Heart right ventricle (tissue), 16 donors: ENCODE results near the gene SNX11. TPM values are rescaled to one million over a fixed set of nuclear protein-coding genes. Genes with fewer than 3 reads are reported as not detected.

Experiments used
- ATAC-seq, 8 donors: fragments of 200-7000 bp; cut with Tn5 transposase; one replicate each; pipeline ENCODE4 v1.9.1; 2020; ENCODE audit warnings: mild to moderate bottlenecking in 8 of 8, moderate library complexity in 8 of 8, moderate number of reproducible peaks in 1 of 8
- DNase-seq, 2 donors: peaks; one replicate each; pipeline ENCODE4 v3.0.0-alpha.2; 2020
- H3K27ac ChIP-seq, 10 donors: fragments of 200-600 bp; sonication (generic) in 2 of 10; one replicate each; pipeline versions ENCODE4 v1.5.0 to v1.8.0; 2020 to 2022; ENCODE audit warnings: mild to moderate bottlenecking in 3 of 10
- H3K27me3 ChIP-seq, 7 donors: fragments of 200-600 bp; one replicate each; pipeline ENCODE4 v1.8.0; 2021 to 2022; ENCODE audit warnings: mild to moderate bottlenecking in 2 of 7
- H3K36me3 ChIP-seq, 9 donors: fragments of 200-600 bp; sonication (generic) in 1 of 9; one replicate each; pipeline versions ENCODE4 v1.5.0 to v1.8.0; 2020 to 2022; ENCODE audit warnings: mild to moderate bottlenecking in 2 of 9
- H3K4me1 ChIP-seq, 9 donors: fragments of 200-600 bp; sonication (generic) in 1 of 9; one replicate each; pipeline versions ENCODE4 v1.5.0 to v1.8.0; 2020 to 2022; ENCODE audit warnings: mild to moderate bottlenecking in 4 of 9
- H3K4me3 ChIP-seq, 10 donors: fragments of 200-600 bp; sonication (generic) in 2 of 10; one replicate each; pipeline versions ENCODE4 v1.5.0 to v1.8.0; 2020 to 2022; ENCODE audit warnings: mild to moderate bottlenecking in 7 of 10, moderate library complexity in 2 of 10
- H3K9me3 ChIP-seq, 11 donors: fragments of 200-600 bp in 10 of 11; sonication (generic) in 2 of 11; one replicate each; pipeline versions ENCODE4 v1.5.0 to v1.8.0; 2013 to 2022; ENCODE audit warnings: mild to moderate bottlenecking in 2 of 11, control low read depth in 1 of 11, moderate library complexity in 1 of 11
- CTCF ChIP-seq, 9 donors: fragments of 200-600 bp; sonication (generic) in 2 of 9; IDR thresholded peaks; one replicate each; pipeline versions ENCODE4 v1.5.0 to v1.8.0; 2021 to 2022; ENCODE audit warnings: antibody characterized with exemption in 9 of 9, mild to moderate bottlenecking in 5 of 9, moderate library complexity in 1 of 9
- WGBS, 2 donors: extraction: QIAGEN DNeasy Blood & Tissue Kit; methylation state at CpG; one replicate each; pipeline ENCODE4 v1.1.7; 2013; ENCODE audit warnings: inconsistent platforms in 1 of 2; 5-methylcytosine and 5-hydroxymethylcytosine counted together
- intact Hi-C, 10 donors: fragments of 100-400 bp; cut with DNase I; formaldehyde crosslinking; loops; one replicate each; pipeline versions ENCODE4 v1.11.1 to v1.14.2; 2022
- polyA plus RNA-seq, 2 donors: library from polyadenylated mRNA; stranded (reverse); fragments of 200-250 nt; gene quantifications; one replicate each; pipeline ENCODE4 v1.2.3, GENCODE V29; 2013
- total RNA-seq, 10 donors: library from RNA; stranded (reverse); fragmentation: NEBNext Ultra II Directional in 3 of 10; extraction: Animal tissue kit (Norgen Biotek cat#: 25700) in 3 of 10; gene quantifications; one replicate each; pipeline versions ENCODE4 v1.2.1 to v1.2.4, GENCODE V29; 2021 to 2023
- donor health status: Arrhythmogenic right ventricular cardiomyopathy.
- donor health status: ischemic (EF 13 %, LVEDD 7.1; RV severe dilation, severe dysfunction).
- donor health status: healthy with polysubstance abuse.
- donor health status: DM: no; HTN: yes; CAD: no.
- donor health status: DM: no; HTN: no; CAD: no.
- donor health status: ischemic (EF 25% LVEDD 6.9; RV normal size, moderate dysfunction).
- donor health status: ischemic (EF 25% LVEDD 5.7; RV mildly dilated, moderate dysfunction).
- donor health status: healthy.
- donor health status: DM: yes; HTN: yes; CAD: no.
- donor health status: Ischemic cardiomyopathy.
- donor health status: ischemic (EF 35%, LVEDD 5.7; RV mildly dilated, moderate dysfunction).
- donor health status: nonischemic (EF 11% LVEDD 7.7; RV severe dilation, severe dysfunction).
- donor health status: DM: yes; HTN: yes; CAD: no.
- donor health status: PGD.
- donor health status: ischemic (EF 29% LVEDD 5.4; RV normal size, mild dysfunction).
- donor health status: nonischemic (EF 23%, LVEDD 6.1; RV moderate dilation, normal function).

The SNX11 gene
- total and polyA plus RNA-seq, 12 donors = 7.1 to 17.1 (median 12.3) TPM

- Histone ChIP-seq H3K27ac (peak overlapping the region in 7 of 10 donors; percentile 84 to 90 (median 88)), H3K4me3 (peak overlapping the region; percentile 52 to 98 (median 92)), H3K9me3 (peaks cover 0 to 5% (median 0%) of the 10 kb centered on the region in 11 donors), H3K27me3 (no peaks in the 10 kb centered on the region), H3K4me1 (peaks cover 0 to 33% (median 12%) of the 10 kb centered on the region in 9 donors), H3K36me3 (peaks cover 0 to 10% (median 0%) of the 10 kb centered on the region in 9 donors)
- ATAC-seq (no peak), DNase-seq (no peak)
- 26 to 46% methylated on average over 10 of the region's 10 CpGs for WGBS, 2 donors
- no peak for TF ChIP-seq CTCF (IDR thresholded peaks at IDR 0.05)
- intact Hi-C loops = loop anchor here in 1 of 10 donors (10.0 kb wide), 1 partner anchor 265 kb away; the partner anchor contains the start of genes LRRC46 and MRPL10
These were observed 7.4 kb upstream of the SNX11 start for GRCh38 chr17:48100160-48100559.

GRCh38 chr17:48100591-48101011, 7.0 kb upstream of the SNX11 start:
- Histone ChIP-seq H3K4me3 (peak overlapping the region; percentile 52 to 98 (median 92)), H3K9me3 (peaks cover 0 to 5% (median 0%) of the 10 kb centered on the region in 11 donors), H3K36me3 (peaks cover 0 to 5% (median 0%) of the 10 kb centered on the region in 9 donors), H3K27me3 (no peaks in the 10 kb centered on the region), H3K27ac (peak overlapping the region; percentile 21 to 91 (median 88)), H3K4me1 (peaks cover 0 to 32% (median 12%) of the 10 kb centered on the region in 9 donors)
- WGBS, 2 donors = 1% methylated on average over 23 of the region's 23 CpGs
- DNase-seq (peak; percentile 30 to 42), ATAC-seq (peak; percentile 5 to 52 (median 31))
- no peak for TF ChIP-seq CTCF (IDR thresholded peaks at IDR 0.05)
- intact Hi-C loops = loop anchor here in 1 of 10 donors (10.0 kb wide), 1 partner anchor 266 kb away; the partner anchor contains the start of genes LRRC46 and MRPL10

GRCh38 chr17:48101012-48101720, 6.4 kb upstream of the SNX11 start, which contains the start of gene CBX1:
Gene CBX1, minus strand, starts transcription at chr17:48101478. Its CDS starts 24,474 bp downstream, at chr17:48077004.
- WGBS, 2 donors = 0% methylated on average over 73 to 79 of the region's 79 CpGs
- H3K4me3 ChIP-seq = peak within 1 kb of the TSS; percentile 52 to 98 (median 92)
- H3K36me3 ChIP-seq = peaks cover 0 to 3% (median 0%) of the 10 kb centered on the region in 9 donors
- ATAC-seq (peak; percentile 99), DNase-seq (peak; percentile 93 to 95)
- H3K4me1 ChIP-seq = peaks cover 0 to 31% (median 12%) of the 10 kb centered on the region in 9 donors
- peak within 1 kb of the TSS; percentile 21 to 91 (median 88) for H3K27ac ChIP-seq
- no peaks in the 10 kb centered on the region for H3K27me3 ChIP-seq
- H3K9me3 ChIP-seq = peaks cover 0 to 5% (median 0%) of the 10 kb centered on the region in 11 donors
- no peak for TF ChIP-seq CTCF (IDR thresholded peaks at IDR 0.05)
- intact Hi-C loops = loop anchor here in 1 of 10 donors (10.0 kb wide), 1 partner anchor 266 kb away; the partner anchor contains the start of genes LRRC46 and MRPL10

GRCh38 chr17:48102043-48102750, 5.4 kb upstream of the SNX11 start:
- no peak for TF ChIP-seq CTCF (IDR thresholded peaks at IDR 0.05)
- 87 to 89% methylated on average over 19 of the region's 19 CpGs for WGBS, 2 donors
- Histone ChIP-seq H3K27me3 (no peaks in the 10 kb centered on the region), H3K36me3 (no peaks in the 10 kb centered on the region), H3K4me1 (peaks cover 0 to 39% (median 12%) of the 10 kb centered on the region in 9 donors), H3K9me3 (peaks cover 0 to 5% (median 0%) of the 10 kb centered on the region in 11 donors), H3K27ac (peak overlapping the region in 2 of 10 donors; percentile 87 to 90), H3K4me3 (peak overlapping the region in 5 of 10 donors; percentile 91 to 98 (median 94))
- no peak for DNase-seq
- ATAC-seq = no peak
- intact Hi-C loops = loop anchor here in 1 of 10 donors (10.0 kb wide), 1 partner anchor 267 kb away; the partner anchor contains the start of genes LRRC46 and MRPL10
